ENCODE results near the gene PKN2. TPM values are rescaled to one million over a fixed set of nuclear protein-coding genes. Genes with fewer than 3 reads are reported as not detected.
A peak's percentile ranks its signal among the peaks of the same experiment; 100 is the strongest.

Gene PKN2
- total and polyA plus RNA-seq, 2 experiments from 2014 or later = 14.6 to 29.4 TPM

DNA sequence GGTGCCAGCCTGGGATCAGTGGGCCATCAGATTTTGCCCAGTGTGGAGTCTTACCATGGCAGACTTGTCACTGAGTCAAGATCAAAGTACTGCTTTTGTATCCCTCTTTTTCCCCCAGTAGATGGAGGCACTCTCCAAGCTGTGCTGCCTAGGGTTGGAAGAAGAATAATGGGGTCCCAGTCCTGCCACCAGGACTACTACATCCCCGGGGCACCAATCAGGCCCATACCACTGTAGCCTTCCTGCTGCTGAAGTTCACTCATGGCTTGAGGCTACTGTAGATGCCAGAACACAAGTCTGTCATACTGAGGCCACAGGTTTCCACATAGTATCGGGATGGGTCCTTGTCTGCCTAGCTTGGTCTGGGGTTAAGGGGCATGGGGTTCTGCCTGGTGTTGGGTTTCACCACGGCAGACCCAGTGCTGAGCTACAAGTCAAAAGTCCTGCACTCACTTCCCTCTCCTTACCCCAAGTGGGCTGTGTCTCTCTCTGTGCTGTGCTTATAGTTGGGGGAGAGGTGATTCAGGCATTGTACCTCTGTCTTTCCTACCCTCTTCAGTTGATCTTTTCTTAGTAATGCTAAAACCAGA, 53.4 kb downstream of the PKN2 start:
- no peaks in the 10 kb centered on the region for H3F3A ChIP-seq (replicated peaks; ENCODE audit: low read depth)
- Mint-ChIP-seq H3K4me1 (peaks cover 16% of the 10 kb centered on the region), H3K36me3 (ENCODE audit: low read depth) (peaks cover 20% of the 10 kb centered on the region), H3K4me3 (no peak overlapping the region), H3K27ac (no peak overlapping the region), H3K9me3 (peaks cover 18% of the 10 kb centered on the region), H3K27me3 (ENCODE audit: insufficient read depth, low read depth, poor library complexity) (peaks cover 1% of the 10 kb centered on the region)
- DNase-seq (ENCODE audit: low spot score) = peak; percentile 13
- H3K9me2 ChIP-seq (ENCODE audit: insufficient read depth) = no peaks in the 10 kb centered on the region
- peaks cover 14% of the 10 kb centered on the region for H3K4me1 ChIP-seq (ENCODE audit: insufficient read depth)
- H3K27me3 ChIP-seq (ENCODE audit: insufficient read depth) = no peaks in the 10 kb centered on the region
- H4K20me1 ChIP-seq (replicated peaks; ENCODE audit: insufficient read depth) = peaks cover 3% of the 10 kb centered on the region; the same call in 1 of the 2 replicates
- H2AFZ ChIP-seq = no peak overlapping the region
- peaks cover 82% of the 10 kb centered on the region for H3K79me2 ChIP-seq (replicated peaks; ENCODE audit: insufficient read depth)
- peak; percentile 62 for ATAC-seq
- no peak overlapping the region for H3K27ac ChIP-seq (ENCODE audit: low read depth)
- no peaks in the 10 kb centered on the region for H3K36me3 ChIP-seq (ENCODE audit: insufficient read depth)
- TF ChIP-seq EZH2 (IDR thresholded peaks at IDR 0.05; ENCODE audit: low read depth, unreplicated experiment) = no peak
- TF ChIP-seq, protein P1, sequence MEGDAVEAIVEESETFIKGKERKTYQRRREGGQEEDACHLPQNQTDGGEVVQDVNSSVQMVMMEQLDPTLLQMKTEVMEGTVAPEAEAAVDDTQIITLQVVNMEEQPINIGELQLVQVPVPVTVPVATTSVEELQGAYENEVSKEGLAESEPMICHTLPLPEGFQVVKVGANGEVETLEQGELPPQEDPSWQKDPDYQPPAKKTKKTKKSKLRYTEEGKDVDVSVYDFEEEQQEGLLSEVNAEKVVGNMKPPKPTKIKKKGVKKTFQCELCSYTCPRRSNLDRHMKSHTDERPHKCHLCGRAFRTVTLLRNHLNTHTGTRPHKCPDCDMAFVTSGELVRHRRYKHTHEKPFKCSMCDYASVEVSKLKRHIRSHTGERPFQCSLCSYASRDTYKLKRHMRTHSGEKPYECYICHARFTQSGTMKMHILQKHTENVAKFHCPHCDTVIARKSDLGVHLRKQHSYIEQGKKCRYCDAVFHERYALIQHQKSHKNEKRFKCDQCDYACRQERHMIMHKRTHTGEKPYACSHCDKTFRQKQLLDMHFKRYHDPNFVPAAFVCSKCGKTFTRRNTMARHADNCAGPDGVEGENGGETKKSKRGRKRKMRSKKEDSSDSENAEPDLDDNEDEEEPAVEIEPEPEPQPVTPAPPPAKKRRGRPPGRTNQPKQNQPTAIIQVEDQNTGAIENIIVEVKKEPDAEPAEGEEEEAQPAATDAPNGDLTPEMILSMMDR (conservative IDR thresholded peaks at IDR 0.05; ENCODE audit: low read depth in 2 of 2) = peak in 1 of 2 experiments; percentile 53; a peak in 2 of 4 replicates
- TF ChIP-seq, protein P2, sequence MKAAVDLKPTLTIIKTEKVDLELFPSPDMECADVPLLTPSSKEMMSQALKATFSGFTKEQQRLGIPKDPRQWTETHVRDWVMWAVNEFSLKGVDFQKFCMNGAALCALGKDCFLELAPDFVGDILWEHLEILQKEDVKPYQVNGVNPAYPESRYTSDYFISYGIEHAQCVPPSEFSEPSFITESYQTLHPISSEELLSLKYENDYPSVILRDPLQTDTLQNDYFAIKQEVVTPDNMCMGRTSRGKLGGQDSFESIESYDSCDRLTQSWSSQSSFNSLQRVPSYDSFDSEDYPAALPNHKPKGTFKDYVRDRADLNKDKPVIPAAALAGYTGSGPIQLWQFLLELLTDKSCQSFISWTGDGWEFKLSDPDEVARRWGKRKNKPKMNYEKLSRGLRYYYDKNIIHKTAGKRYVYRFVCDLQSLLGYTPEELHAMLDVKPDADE (IDR thresholded peaks at IDR 0.05) = no peak
- no peak overlapping the region for H3K4me3 ChIP-seq
- peak overlapping the region; percentile 33 for H3K4me2 ChIP-seq

DNA sequence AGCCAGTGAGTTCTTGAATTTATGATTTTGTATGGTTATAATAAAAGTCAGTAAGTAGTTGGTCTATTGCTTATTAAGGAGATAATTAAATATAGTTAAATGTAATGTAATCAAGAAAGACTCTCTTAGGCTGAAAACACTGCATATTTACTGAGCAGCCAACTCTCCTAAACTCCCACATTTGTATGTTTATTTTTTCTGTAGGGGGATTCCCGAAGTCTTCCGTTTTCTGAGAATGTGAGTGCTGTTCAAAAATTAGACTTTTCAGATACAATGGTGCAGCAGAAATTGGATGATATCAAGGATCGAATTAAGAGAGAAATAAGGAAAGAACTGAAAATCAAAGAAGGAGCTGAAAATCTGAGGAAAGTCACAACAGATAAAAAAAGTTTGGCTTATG, 56.7 kb downstream of the PKN2 start:
- H4K20me1 ChIP-seq (replicated peaks; ENCODE audit: insufficient read depth) = peaks cover 4% of the 10 kb centered on the region; the same call in 1 of the 2 replicates

More for the DNA sequence above, 56.7 kb downstream of the PKN2 start:
- Mint-ChIP-seq H3K36me3 (ENCODE audit: low read depth) (peaks cover 7% of the 10 kb centered on the region), H3K9me3 (peaks cover 7% of the 10 kb centered on the region), H3K27ac (no peak overlapping the region), H3K4me3 (no peak overlapping the region), H3K27me3 (ENCODE audit: insufficient read depth, low read depth, poor library complexity) (no peaks in the 10 kb centered on the region), H3K4me1 (peaks cover 16% of the 10 kb centered on the region)
- TF ChIP-seq POLR2AphosphoS5 (IDR thresholded peaks at IDR 0.05; ENCODE audit: low read depth) = no peak
- TF ChIP-seq, protein P1 (conservative IDR thresholded peaks at IDR 0.05; ENCODE audit: low read depth in 2 of 2) = no peak
- no peak for TF ChIP-seq ZNF114 (CRISPR knock-in tag; IDR thresholded peaks at IDR 0.05)
- TF ChIP-seq JUNB (IDR thresholded peaks at IDR 0.05; ENCODE audit: unreplicated experiment) = no peak
- no peak for TF ChIP-seq EZH2phosphoT487 (IDR thresholded peaks at IDR 0.05; ENCODE audit: unreplicated experiment)
- TF ChIP-seq ZNF331 (CRISPR knock-in tag; IDR thresholded peaks at IDR 0.05; ENCODE audit: low read depth) = no peak
- TF ChIP-seq, protein P2 (IDR thresholded peaks at IDR 0.05) = no peak
- no peak for TF ChIP-seq CREB1 (CRISPR knock-in tag; IDR thresholded peaks at IDR 0.05; ENCODE audit: low read depth)
- TF ChIP-seq EZH2 (IDR thresholded peaks at IDR 0.05; ENCODE audit: low read depth, unreplicated experiment) = no peak
- Histone ChIP-seq H3K9me2 (ENCODE audit: insufficient read depth) (no peaks in the 10 kb centered on the region), H3K27ac (ENCODE audit: low read depth) (no peak overlapping the region), H3K79me2 (replicated peaks; ENCODE audit: insufficient read depth) (peaks cover 51% of the 10 kb centered on the region), H3K4me3 (no peak overlapping the region), H3K4me2 (no peak overlapping the region), H2AFZ (no peak overlapping the region), H3K4me1 (ENCODE audit: insufficient read depth) (peaks cover 14% of the 10 kb centered on the region), H3K27me3 (ENCODE audit: insufficient read depth) (no peaks in the 10 kb centered on the region), H3F3A (replicated peaks; ENCODE audit: low read depth) (no peaks in the 10 kb centered on the region), H3K36me3 (ENCODE audit: insufficient read depth) (no peaks in the 10 kb centered on the region)
- no peak for ATAC-seq
- no peak for DNase-seq (ENCODE audit: low spot score)

All from GM23338 (cell line).